Activated T-helper 2 cell treated with anti-CD3 and anti-CD28 coated beads, Interferon-gamma antibody, Interleukin-2, Interleukin-4, amounts not matched to agents 10 μg/mL and 5 μg/mL and 100 μg/mL, durations not matched to agents 14 hours and 24 hours and 36 hours (primary cell): ENCODE measurements around the gene VAPA. TPM values are rescaled to one million over a fixed set of nuclear protein-coding genes. Genes with fewer than 3 reads are reported as not detected.
"Not testable (repeated sequence)": the region's sequence is repeated elsewhere in the genome, so short reads cannot be mapped to it uniquely, and the experiment has no call there.

ENCODE experiments used
- DNase-seq: peaks from one replicate; pipeline ENCODE4 v3.0.0; 2021; ENCODE audit warnings: low spot score
- H3K27ac Mint-ChIP-seq: one replicate; pipeline ENCODE4 v1.8.0; 2021; ENCODE audit warnings: mixed read lengths
- H3K27me3 Mint-ChIP-seq: one replicate; pipeline ENCODE4 v1.8.0; 2021; ENCODE audit warnings: low read depth, mixed read lengths
- H3K36me3 Mint-ChIP-seq: one replicate; pipeline ENCODE4 v1.8.0; 2021; ENCODE audit warnings: low read depth, mixed read lengths
- H3K4me1 Mint-ChIP-seq: one replicate; pipeline ENCODE4 v1.8.0; 2021; ENCODE audit warnings: low read depth, mixed read lengths
- H3K4me3 Mint-ChIP-seq: one replicate; pipeline ENCODE4 v1.8.0; 2021; ENCODE audit warnings: low read depth, mild to moderate bottlenecking, moderate library complexity, mixed read lengths
- H3K9me3 Mint-ChIP-seq: one replicate; pipeline ENCODE4 v1.8.0; 2021; ENCODE audit warnings: mixed read lengths
- intact Hi-C: fragments of 100-400 bp; cut with micrococcal nuclease; formaldehyde crosslinking; loops from one replicate; pipeline ENCODE4 v1.15.1; 2023
- total RNA-seq: library from RNA; stranded (reverse); gene quantifications from 2 replicates; pipeline ENCODE4 v1.2.3, GENCODE V29; 2022

Gene VAPA
- total RNA-seq, 1 donor from 2014 or later = 223 TPM

DNA sequence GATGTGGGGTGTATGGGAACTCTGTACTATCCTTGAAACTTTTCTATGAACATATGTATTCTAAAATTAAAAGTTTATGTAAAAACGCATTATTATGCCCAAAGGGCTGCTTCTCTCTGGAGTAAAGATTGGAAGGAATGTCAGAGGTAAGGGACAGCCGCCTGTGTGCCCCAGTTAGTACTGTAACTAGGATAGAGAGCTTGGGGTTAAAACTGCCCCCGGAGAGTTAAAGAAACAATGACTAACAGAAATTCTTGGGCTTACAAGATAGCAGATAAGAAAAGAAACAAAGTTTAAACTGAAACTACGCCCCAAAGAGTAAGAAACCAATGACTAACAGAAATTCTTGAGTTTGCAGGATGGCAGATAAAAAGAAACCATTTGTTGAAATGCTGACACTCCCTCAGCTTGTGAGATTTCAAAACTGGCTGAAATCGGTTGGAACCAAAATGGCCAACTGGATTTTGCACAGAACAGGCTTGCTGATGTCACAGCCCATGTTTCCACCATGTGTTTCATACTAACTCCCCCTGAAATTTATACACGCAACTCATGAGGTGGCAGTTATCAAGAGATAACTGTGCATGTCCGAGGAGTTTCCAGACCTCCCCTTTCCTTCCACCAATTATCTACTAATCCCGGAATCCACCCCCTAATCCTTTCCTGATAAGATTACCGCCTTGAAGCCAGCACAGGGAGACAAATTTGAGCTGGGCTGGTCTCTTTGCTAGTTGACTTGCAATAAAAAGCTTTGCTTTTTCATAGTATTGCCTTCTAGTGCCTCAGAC, 36.8 kb upstream of the VAPA start:
- H3K9me3 Mint-ChIP-seq = no peaks in the 10 kb centered on the region
- no peaks in the 10 kb centered on the region for H3K27me3 Mint-ChIP-seq
- intact Hi-C loops = loop anchor here (1.0 to 10.0 kb wide), 4 partner anchors 15 to 648 kb away; partner anchors contain the start of gene NAPG
- peaks cover 25% of the 10 kb centered on the region for H3K4me1 Mint-ChIP-seq
- peak overlapping the region; percentile 9 for H3K4me3 Mint-ChIP-seq
- peak overlapping the region; percentile 81 for H3K27ac Mint-ChIP-seq
- no peaks in the 10 kb centered on the region for H3K36me3 Mint-ChIP-seq
- DNase-seq = peak; percentile 28

DNA sequence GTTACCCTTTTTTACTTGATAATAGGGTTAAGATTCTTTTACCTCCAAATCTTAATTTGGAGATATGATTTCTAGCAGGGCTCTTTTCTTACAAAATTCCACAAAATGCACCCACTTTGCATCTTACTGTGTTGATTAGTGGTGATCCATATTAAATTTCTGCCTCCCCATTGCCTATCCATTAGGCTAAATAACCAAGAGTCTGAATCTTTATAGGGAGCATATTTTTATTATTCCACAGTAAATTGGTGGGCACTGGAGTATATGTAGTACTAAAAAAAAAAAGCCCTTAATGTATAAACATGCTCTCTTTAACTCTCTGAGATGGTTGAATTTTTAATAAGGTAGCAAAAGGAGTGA, 36.2 kb upstream of the VAPA start:
- Mint-ChIP-seq H3K4me1 (peaks cover 25% of the 10 kb centered on the region), H3K9me3 (no peaks in the 10 kb centered on the region), H3K27me3 (no peaks in the 10 kb centered on the region), H3K36me3 (no peaks in the 10 kb centered on the region), H3K27ac (peak overlapping the region; percentile 81), H3K4me3 (no peak overlapping the region)
- DNase-seq = no peak
- intact Hi-C loops = loop anchor here (1.0 to 10.0 kb wide), 4 partner anchors 15 to 647 kb away; partner anchors contain the start of gene NAPG

DNA sequence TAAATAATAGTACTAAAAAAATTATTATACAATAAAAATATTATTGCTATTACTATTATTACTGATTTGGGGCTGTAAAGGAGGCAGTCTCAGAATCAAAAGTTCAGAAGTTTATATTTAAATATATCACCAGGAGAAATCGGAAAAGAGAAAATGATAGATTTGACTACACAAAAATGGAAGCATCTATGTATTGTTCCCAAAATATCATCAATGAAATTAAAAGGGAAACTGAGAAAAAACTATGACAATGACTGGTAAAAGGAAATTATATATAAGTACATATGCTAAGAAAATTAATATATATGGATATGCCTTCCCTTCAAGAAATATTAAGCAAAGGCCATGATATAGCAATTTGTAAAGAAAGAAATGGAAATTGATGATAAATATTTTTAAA, 35.7 kb upstream of the VAPA start:
- Mint-ChIP-seq H3K9me3 (no peaks in the 10 kb centered on the region), H3K27ac (no peak overlapping the region), H3K4me3 (no peak overlapping the region), H3K36me3 (no peaks in the 10 kb centered on the region), H3K27me3 (no peaks in the 10 kb centered on the region), H3K4me1 (peaks cover 25% of the 10 kb centered on the region)
- no peak for DNase-seq
- intact Hi-C loops = loop anchor here (10.0 kb wide), 1 partner anchor 647 kb away; the partner anchor contains the start of gene NAPG

DNA sequence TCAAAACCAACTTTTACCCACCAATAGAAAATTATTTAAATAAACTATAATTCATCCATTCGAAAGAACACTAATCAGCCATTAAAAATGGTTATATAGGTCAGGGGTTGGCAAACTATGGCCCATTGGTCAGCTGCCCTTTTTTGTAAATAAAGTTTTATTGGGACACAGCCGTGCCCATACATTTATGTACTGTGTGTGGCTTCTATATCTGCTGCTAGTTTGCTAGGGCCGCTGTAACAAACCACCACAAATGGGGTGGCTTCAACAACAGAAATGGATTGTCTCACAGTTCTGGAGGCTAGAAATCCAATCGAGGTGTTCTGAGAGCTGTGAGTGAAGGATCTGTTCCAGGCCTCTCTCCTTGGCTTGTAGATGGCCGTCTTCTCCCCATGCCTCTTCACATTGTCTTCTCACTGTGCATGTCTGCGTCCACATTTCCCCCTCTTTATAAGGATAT, 35.0 kb upstream of the VAPA start:
- no peaks in the 10 kb centered on the region for H3K9me3 Mint-ChIP-seq
- H3K4me1 Mint-ChIP-seq = peaks cover 25% of the 10 kb centered on the region
- H3K4me3 Mint-ChIP-seq = no peak overlapping the region
- intact Hi-C loops = loop anchor here (10.0 kb wide), 1 partner anchor 646 kb away; the partner anchor contains the start of gene NAPG
- H3K27ac Mint-ChIP-seq = no peak overlapping the region
- H3K27me3 Mint-ChIP-seq = no peaks in the 10 kb centered on the region
- no peaks in the 10 kb centered on the region for H3K36me3 Mint-ChIP-seq
- no peak for DNase-seq

DNA sequence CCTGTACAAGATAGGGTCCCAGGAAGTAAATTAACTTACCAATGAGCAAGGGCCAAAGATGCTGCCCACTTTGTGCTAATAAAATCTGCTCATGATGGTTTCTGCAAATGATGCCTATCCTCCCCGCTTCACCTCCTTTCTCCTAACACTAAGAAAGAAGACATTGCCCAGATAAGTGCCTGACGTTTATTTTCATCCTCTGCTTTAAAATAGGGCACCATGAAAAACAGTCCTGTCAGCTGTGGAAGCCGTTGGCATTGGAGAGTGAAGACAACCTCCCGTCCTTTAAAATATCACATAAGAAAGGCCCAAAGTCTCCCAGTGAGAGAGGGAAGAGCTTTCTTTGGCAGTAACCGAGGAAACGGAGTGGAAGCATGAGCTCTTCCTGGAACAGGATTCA, 29.7 kb upstream of the VAPA start:
- H3K9me3 Mint-ChIP-seq = peaks cover 3% of the 10 kb centered on the region
- no peaks in the 10 kb centered on the region for H3K27me3 Mint-ChIP-seq
- no peak overlapping the region for H3K4me3 Mint-ChIP-seq
- H3K4me1 Mint-ChIP-seq = peaks cover 13% of the 10 kb centered on the region
- no peak for DNase-seq
- intact Hi-C loops = no loop called here
- no peak overlapping the region for H3K27ac Mint-ChIP-seq
- no peaks in the 10 kb centered on the region for H3K36me3 Mint-ChIP-seq

DNA sequence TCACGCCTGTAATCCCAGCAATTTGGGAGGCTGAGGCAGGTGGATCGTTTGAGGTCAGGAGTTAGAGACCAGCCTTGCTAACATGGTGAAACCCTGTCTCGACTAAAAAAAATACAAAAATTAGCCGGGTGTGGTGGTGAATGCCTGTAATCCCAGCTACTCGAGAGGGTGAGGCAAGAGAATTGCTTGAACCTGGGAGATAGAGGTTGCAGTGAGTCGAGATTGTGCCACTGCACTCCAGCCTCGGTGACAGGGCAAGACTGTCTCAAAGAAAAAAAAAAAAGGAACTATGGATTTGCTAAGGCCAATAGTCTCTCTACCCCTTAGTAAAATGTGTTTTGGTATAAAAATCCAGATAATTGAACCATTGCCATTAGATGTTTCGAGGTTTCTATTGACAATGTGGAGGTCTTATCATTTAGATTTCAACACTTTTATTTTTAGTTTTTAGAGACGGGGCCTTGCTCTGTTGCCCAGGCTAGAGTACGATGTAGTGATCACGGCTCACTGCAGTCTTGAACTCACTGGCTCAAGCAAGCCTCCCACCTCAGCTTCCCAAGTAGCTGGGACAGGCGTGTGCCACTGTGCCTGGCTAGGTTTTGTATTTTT, 29.2 kb upstream of the VAPA start:
- peaks cover 3% of the 10 kb centered on the region for H3K9me3 Mint-ChIP-seq
- no peak overlapping the region for H3K27ac Mint-ChIP-seq
- no peaks in the 10 kb centered on the region for H3K36me3 Mint-ChIP-seq
- no peak for DNase-seq
- H3K4me1 Mint-ChIP-seq = peaks cover 13% of the 10 kb centered on the region
- intact Hi-C loops = no loop called here
- H3K4me3 Mint-ChIP-seq = no peak overlapping the region
- no peaks in the 10 kb centered on the region for H3K27me3 Mint-ChIP-seq

DNA sequence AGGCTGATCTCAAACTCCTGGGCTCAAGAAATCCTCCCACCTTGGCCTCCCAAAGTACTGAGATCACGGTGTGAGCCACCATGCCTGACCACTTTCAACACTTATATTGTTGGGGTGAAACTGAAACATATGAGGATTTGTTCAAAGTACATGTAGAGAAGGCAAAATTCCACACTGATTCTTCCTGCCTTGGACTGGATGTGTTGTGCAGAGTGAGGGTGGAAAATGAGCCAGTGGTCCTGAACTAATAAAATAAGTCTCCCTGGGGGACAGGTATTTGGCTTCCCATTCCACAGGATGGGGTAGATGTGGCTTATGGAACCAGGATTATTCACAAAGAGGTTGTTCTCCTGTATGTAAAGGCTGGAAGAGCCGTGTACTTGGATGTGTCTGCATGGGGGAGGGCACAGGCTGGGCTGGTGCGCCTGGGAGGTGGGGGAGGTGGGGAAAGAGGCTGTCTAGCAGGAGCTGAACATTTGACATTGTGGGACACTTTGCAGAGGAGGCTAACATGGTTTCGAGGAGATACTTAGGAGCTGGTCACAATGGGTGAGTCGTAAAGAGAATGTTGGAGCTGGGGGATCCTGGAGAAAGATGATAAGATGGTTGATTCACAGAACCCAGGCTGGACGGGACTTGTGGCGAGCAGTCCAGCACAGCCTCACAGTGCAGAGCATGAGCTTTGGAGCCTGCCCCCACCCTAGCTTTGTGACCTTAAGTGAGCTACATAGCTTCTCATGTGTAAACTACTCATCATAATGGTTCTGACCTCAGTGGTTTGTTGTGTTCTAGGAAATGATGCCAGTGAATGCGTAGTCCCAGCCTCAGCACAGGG, 28.4 kb upstream of the VAPA start, which contains the start of gene TXNDC2:
TXNDC2 (plus strand) TSS at position 804 of the 835 bp plus-strand sequence. CDS start 708 bp downstream, outside the sequence.
- H3K9me3 Mint-ChIP-seq = peaks cover 3% of the 10 kb centered on the region
- intact Hi-C loops = no loop called here
- H3K27ac Mint-ChIP-seq = peak within 1 kb of the TSS; percentile 80
- no peaks in the 10 kb centered on the region for H3K36me3 Mint-ChIP-seq
- no peak for DNase-seq
- peaks cover 13% of the 10 kb centered on the region for H3K4me1 Mint-ChIP-seq
- H3K4me3 Mint-ChIP-seq = no peak within 1 kb of the TSS
- no peaks in the 10 kb centered on the region for H3K27me3 Mint-ChIP-seq

DNA sequence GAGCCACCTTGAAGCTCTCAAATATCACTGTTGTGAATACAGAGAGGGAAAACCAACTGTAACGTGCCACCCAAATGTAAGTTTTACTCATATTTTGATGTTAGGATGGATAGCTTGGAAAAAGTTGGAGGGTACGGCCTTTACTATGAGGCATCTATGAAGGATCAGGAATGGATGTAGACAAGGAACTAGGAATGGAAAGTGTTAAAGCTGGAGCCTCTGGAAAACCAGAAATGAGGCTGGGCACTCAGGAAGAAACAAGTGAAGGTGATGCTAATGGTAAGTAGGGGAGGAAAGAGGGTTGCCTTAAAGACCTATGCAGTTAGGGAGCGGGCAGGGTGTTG, 27.8 kb upstream of the VAPA start:
- no peaks in the 10 kb centered on the region for H3K27me3 Mint-ChIP-seq
- peaks cover 12% of the 10 kb centered on the region for H3K4me1 Mint-ChIP-seq
- intact Hi-C loops = no loop called here
- DNase-seq = no peak
- H3K9me3 Mint-ChIP-seq = peaks cover 3% of the 10 kb centered on the region
- no peak overlapping the region for H3K4me3 Mint-ChIP-seq
- H3K36me3 Mint-ChIP-seq = no peaks in the 10 kb centered on the region
- peak overlapping the region; percentile 80 for H3K27ac Mint-ChIP-seq

DNA sequence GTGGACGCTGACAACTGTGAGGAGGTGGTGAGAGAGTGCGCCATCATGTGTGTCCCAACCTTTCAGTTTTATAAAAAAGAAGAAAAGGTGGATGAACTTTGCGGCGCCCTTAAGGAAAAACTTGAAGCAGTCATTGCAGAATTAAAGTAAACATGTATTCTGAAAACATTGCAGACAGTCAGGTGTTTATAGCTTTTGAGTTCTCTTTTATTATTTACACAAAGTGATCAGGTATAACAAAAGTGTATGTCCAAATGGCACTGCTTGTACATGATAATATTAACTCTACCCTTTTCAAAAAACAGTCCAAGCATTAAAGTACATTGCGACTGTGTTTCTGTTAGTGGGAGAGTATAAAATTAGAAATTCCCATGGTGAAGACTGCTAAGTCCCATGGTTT, 25.8 kb upstream of the VAPA start:
- peaks cover 12% of the 10 kb centered on the region for H3K4me1 Mint-ChIP-seq
- no peaks in the 10 kb centered on the region for H3K36me3 Mint-ChIP-seq
- DNase-seq = no peak
- no peak overlapping the region for H3K27ac Mint-ChIP-seq
- intact Hi-C loops = no loop called here
- no peak overlapping the region for H3K4me3 Mint-ChIP-seq
- no peaks in the 10 kb centered on the region for H3K27me3 Mint-ChIP-seq
- H3K9me3 Mint-ChIP-seq = peaks cover 3% of the 10 kb centered on the region

DNA sequence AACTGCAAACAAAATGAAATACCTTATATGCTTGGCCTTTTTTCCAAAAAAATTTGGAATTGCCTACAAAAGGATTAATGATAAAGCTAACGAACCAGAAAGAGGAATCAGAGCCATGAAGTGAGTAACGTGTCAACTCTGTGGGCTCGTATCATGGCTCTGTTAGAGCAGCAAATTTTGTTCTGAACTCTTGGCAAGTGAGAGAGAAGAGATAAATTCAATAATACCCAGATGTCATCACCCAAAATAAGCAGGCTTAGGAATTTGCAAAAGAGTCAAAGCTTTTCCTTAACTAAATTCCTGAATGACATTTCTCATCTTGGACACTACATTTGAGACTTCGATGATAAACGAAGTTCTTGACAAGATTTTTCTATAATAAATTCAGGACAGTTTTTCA, 23.6 kb upstream of the VAPA start:
- peaks cover 17% of the 10 kb centered on the region for H3K4me1 Mint-ChIP-seq
- H3K36me3 Mint-ChIP-seq = no peaks in the 10 kb centered on the region
- DNase-seq = no peak
- H3K27me3 Mint-ChIP-seq = no peaks in the 10 kb centered on the region
- H3K27ac Mint-ChIP-seq = no peak overlapping the region
- peaks cover 3% of the 10 kb centered on the region for H3K9me3 Mint-ChIP-seq
- intact Hi-C loops = no loop called here
- no peak overlapping the region for H3K4me3 Mint-ChIP-seq

DNA sequence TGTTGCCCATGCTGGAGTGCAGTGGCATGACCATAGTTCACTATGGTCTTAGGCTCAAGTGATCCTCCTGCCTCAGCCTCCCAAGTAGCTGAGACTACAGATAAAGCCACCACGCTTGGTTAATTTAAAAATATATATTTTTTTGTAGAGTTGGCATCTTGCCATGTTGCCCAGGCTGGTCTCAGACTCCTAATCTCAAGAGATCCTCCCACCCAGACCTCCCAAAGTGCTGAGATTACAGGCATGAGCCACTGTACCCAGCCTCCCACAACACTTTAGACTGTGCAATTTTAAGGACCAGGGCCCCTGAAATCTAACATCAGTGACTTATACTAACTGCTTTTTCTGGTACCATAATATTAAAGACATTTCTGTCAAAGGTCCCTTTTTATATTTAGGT, 22.9 kb upstream of the VAPA start:
- intact Hi-C loops = no loop called here
- H3K4me1 Mint-ChIP-seq = peaks cover 15% of the 10 kb centered on the region
- H3K9me3 Mint-ChIP-seq = peaks cover 2% of the 10 kb centered on the region
- no peak overlapping the region for H3K27ac Mint-ChIP-seq
- no peaks in the 10 kb centered on the region for H3K27me3 Mint-ChIP-seq
- H3K4me3 Mint-ChIP-seq = no peak overlapping the region
- no peak for DNase-seq
- H3K36me3 Mint-ChIP-seq = no peaks in the 10 kb centered on the region

DNA sequence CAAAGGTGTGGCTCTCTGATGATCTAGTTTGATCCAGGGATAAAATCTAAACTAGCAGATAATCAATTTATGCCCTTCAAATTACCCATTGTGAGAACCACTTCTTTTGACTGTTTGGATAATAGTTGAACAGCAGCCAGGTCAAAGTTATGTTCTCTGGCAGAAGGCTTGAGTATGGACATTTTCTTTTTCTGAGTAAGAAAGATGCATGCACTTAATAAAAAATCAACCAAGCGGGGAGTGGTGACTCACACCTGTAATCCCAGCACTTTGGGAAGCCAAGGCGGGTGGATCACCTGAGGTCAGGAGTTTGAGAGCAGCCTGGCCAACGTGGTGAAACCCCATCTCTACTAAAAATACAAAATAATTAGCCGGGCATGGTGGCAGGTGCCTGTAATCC, 22.3 kb upstream of the VAPA start:
- H3K36me3 Mint-ChIP-seq, H3K4me3 Mint-ChIP-seq, H3K27me3 Mint-ChIP-seq, intact Hi-C loops, DNase-seq, H3K9me3 Mint-ChIP-seq, H3K27ac Mint-ChIP-seq: not testable (repeated sequence)
- H3K4me1 Mint-ChIP-seq = peaks cover 12% of the 10 kb centered on the region
